HG03565 (cell line): ENCODE data around the gene EMCN.
A peak's percentile ranks its signal among the peaks of the same experiment; 100 is the strongest.
"Not testable (repeated sequence)": the region's sequence is repeated elsewhere in the genome, so short reads cannot be mapped to it uniquely, and the experiment has no call there.

Experiments
- ATAC-seq: cut with Tn5 transposase; IDR thresholded peaks from one replicate; pipeline ENCODE4 v1.9.1; 2021; ENCODE audit warnings: mild to moderate bottlenecking, moderate library complexity; ENCODE audit not compliant: unreplicated experiment

The EMCN gene, protein sequence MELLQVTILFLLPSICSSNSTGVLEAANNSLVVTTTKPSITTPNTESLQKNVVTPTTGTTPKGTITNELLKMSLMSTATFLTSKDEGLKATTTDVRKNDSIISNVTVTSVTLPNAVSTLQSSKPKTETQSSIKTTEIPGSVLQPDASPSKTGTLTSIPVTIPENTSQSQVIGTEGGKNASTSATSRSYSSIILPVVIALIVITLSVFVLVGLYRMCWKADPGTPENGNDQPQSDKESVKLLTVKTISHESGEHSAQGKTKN

DNA sequence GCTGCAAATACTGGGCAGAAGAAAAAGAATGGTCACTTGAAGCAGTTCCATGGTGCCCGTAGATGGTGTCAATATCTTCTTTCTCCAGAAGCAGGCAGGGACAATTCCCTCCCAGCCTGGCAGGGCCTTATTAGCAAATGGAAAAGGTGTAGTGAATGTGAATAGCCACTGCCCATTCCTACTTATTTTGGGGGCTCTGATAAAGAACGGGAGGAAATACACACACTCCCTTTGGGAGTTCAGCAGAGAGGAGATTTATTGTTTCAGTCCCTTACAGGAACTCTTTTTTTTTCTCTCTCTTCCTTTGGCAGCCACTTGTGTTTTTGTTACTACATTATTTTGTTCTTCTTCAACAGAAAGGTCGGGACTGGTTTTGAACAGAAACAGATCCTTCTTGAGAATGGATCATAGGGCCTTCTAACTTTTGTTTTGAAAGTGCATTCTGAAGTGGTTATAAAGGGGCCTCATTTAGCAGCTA is at the start of gene EMCN:
TSS of gene EMCN (minus strand) at position 159 of the 478 bp plus-strand sequence. CDS start at position 51, 108 bp downstream.
- no peak for ATAC-seq

DNA sequence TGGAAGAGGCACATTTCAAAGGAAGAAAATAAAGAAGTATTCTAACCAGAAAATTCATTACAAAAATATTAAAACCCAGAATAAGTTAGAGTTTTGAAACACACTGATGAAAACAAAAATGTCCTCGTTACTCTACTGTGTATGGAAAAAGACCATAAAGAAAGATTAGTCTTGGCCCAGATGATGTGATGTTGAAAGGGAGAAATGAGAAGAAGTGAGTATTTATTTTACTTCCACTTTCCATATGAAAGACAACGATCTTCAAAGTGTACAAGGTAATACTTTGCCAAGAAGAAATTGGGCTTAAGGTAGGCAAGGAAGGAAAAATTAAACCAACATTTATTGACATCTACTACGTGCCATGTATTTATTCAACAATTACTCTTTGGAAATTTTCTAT is 48.6 kb upstream of the EMCN start:
- peak; percentile 36 for ATAC-seq

DNA sequence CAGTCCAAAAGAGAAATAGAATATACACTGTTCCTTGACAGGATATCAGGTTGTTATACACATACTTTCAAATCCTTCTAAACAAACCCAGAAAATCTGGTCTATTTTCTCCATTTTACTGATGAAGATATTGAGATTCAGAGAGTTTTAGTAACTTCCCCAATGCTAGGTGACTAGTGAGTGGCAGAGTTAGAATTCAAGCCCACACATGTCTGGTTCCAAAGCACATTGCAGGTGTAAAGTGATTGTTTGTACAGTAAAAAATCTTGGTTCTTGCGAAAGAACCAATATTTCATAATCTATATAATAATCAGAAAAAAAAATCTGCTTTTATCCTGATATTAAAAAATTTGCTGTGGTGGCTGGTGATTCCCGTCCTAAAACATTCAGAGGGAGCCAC is 39.5 kb upstream of the EMCN start:
- ATAC-seq = no peak

DNA sequence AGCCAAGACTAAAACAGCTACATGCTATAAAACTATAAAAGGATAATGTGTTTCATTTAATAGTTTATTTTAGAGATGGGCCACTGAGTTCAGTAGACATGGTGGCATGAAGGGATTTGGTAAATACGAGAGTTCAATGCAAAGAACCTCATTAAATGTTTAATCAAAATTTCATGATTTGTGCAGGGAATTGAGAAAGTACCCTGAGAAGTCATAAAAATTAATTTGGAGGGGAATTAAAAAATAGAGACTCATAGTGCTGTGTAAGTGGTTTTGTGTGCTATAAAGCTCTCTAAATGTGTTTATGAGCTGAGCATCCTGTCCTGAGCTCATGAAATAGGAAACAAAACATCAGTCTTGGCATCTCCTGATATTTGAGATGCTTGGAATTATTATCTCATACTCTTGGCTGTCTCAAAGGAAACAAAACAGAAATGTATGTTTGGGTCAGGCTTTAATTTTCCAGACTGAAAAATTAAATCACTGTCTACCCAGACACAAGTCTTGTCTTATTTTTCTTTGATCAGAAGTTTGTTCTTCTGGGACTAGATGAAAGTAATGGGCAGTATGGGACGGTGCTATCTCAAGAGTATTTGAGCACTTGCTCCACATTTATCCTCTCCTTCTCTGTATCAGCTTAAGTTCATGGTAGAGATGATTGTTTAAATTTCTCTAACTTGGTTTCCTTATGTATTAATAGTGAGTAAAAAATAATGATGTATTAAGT is 38.0 kb upstream of the EMCN start:
- ATAC-seq = no peak

DNA sequence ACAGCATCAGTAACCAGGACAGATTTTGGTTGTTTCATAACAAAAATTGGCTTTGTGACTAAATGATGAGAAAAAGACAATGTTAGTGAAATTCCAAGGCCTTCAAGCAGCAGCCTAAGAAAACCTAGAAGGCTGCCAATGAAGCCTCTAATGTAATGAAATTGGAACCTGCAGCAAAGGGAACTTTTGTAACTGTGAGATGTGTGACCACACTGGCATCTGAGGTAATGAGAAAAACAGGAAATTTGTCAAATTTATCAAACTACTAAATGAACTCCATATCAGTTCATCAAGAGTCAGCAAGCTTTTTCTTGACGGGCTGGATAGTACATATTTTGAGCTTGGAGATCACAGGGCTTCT is 30.4 kb upstream of the EMCN start:
- no peak for ATAC-seq

DNA sequence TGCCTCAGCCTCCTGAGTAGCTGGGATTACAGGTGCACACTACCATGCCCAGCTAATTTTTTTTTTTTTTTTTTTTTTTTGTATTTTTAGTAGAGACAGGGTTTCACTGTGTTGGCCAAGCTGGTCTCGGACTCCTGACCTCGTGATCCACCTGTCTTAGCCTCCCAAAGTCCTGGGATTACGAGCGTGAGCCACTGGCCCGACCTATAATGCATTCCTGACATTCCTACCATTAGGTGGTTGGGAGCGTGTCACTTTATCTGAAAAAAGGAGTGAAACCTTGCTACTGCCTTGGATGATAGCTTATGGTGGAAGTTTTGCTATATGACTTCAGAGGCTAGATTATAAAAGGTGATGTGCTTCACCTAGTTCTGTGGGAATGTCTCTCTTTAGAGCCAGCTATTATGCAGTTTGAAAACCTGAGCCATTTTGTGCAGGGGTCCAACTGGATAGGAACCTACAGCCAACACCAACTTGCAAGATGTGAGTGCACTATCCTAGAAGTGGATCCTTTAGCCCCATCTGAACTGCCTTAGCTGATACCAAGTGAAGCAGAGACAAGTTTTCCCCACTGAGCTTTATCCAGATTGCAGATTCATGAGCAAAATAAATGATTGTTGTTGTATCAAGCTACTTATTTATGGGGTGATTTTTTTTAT is 29.8 kb upstream of the EMCN start:
- ATAC-seq = no peak

DNA sequence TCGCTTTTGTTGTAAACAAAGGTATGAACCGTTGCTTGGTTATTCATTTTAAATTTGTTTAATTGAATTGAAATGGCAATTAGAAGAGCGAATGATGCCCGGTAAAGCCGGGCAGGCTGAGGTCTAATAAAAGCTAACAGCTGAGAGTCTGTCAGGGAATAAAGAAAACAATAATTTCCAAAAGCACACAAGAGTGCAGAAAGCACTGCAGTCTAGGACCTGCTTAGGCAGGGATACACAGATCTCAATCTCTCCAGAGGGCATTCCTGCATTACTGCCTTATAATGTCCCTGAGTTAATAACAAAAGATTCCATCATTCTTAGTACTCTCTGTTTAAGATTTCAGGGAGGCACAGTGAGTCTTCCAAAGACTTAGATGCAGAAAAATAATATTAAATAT is 27.6 kb upstream of the EMCN start:
- ATAC-seq = no peak

DNA sequence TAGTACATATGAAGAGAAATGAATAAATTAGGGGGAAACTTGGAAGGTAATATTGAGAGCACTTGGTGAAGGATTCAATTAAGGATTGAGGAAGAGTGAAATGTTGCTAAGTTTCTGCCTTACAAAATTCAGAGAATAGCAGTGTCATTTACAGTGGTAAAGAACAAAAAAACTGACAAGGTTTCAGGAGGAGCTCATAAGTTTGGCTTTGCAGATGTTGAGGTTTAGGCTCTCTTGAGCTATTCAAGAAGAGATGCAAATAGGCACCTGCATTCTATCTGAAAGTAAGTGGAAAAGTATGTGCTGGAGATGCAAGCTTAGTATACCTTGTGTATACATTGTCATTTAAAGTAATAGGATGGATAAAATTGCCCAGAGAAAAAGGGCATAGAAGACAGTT is 22.3 kb upstream of the EMCN start:
- no peak for ATAC-seq

DNA sequence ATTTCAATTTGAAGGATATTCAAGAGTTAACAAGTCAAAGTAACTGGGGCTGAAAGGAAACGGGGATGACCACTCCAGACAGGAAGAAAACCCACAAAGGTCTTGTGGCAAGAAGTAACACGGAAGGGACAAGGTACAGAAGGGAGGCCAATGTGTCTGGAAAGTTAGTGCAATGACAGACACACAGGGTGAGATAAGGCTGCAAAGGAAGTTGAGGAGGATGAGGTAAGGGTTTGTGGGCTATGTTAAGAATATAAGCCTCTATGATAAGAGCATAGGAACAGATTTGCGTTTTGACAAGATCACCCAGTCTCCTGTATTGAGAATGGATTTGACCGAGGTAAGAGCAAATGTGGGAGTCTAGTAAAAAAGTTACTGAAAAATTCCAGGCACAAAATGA is 21.9 kb upstream of the EMCN start:
- no peak for ATAC-seq

DNA sequence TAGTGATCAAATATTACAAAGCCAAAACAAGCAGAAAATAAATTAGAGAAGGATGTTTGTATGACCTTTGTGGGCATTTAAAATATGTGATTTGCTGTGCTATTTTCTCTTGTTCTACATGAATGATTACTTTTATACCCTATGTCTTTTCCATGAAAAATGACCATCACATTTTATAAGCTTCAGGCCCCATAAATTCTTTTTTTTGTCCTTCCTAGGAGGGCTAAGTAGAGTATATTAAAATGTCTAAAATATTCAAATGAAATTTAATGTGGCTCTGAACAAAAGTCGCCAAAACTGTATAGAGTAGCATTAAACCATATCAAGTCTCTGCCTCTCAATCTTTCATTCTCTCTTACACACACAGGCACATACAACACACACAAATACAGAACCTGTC is 15.9 kb upstream of the EMCN start:
- no peak for ATAC-seq

DNA sequence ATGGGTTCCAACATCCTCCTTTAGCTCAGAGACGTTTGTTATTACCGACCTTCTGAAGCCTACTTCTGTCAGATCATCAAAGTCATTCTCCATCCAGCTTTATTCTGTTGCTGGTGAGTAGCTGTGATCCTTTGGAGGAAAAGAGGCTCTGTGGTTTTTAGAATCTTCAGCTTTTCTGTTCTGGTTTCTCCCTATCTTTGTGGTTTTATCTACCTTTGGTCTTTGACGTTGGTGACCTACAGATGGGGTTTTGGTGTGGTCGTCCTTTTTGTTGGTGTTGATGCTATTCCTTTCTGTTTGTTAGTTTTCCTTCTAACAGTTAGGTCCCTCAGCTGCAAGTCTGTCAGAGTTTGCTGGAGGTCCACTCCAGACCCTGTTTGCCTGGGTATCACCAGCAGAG is 12.3 kb upstream of the EMCN start:
- ATAC-seq = not testable (repeated sequence)

DNA sequence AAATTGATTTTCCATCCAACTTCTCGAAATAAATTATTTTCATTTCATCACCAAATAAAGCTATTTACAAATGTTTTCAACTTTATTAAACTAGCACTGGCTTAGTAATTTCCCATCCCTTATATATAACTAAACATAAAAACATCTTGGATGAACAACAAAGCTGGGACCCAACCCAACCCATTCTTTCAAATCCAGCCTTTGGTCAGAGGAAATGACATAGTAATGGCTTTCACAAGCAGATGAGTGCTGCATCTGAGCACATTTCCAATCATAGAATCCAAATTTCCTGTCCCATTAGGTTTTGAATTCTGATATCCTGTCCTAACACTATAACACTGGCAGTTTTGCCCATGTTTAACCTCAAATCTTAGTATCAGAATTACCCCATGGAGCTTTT is 7.9 kb upstream of the EMCN start:
- ATAC-seq = no peak

DNA sequence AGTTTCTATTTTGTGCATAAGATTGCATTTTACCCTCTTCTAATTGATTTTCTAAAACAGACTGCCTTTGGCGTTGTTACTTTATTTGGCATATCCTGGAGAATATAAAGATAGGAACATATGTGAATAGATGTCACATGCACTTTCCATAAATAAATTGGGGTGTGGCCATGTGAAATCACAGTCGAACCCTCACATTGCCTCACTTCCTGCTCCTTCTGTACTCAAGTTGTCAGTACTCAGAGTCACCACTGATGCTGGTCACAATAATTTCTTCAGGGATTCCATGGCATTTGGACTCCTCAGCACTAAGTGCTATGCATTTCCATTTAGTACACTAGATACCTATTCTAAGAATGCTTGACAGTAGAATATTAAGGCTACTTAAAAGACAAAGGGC is 1.4 kb upstream of the EMCN start:
- ATAC-seq = no peak

DNA sequence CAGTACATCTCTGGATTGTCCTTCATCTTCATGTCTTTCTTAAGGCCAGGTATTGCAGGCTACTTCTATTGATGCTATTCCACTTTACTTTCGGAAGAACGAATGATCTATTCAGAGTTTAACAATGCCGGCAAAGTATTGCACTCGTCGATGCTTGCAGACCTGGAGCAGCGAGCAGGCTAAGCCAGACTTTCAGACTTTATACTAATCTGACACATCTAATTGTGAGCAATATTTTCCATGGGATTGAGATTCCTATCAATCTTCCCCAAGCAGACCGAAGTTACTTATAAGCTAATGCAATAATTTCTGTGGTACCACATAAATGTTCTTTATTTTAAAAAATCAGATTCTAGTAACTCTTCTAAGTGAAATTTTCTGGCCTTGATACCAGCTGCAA is 1.6 kb downstream of the EMCN start:
- no peak for ATAC-seq

DNA sequence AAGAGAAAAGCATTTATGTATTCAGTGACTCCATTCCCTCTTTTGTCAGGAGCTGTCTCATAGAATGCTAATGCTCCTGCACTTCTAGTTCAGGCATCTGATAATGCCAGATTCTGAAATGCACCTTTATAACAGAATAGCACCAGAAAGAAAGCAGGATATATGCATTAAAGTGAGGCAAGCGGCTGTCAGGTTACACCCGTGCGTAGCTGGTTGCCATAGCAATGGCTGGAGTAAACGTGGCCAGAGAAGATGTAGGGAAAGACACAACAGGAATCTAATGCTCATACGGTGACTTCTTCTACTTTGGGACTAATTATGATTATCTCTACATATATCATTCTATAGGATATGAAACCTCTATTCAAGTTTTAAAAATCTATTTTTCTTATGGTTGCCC is 5.9 kb downstream of the EMCN start:
- no peak for ATAC-seq

DNA sequence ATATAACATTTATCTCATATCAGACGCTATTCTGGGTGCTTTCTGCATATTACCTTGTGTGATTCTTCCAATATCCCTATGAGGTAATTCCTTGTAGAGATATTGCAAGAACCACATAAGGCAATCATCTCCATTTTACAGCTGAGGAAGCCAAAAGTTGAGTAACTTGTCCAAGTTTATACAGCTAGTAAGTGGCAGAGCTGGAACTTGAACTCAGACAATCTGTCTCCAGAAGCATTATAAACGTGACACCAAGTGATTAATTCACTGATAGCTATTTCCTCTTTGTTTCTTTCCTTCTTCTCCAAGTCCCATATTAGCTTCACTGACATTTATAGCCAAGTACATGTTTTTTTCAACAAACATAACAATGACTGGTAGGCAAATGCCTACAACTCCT is 7.3 kb downstream of the EMCN start:
- no peak for ATAC-seq

DNA sequence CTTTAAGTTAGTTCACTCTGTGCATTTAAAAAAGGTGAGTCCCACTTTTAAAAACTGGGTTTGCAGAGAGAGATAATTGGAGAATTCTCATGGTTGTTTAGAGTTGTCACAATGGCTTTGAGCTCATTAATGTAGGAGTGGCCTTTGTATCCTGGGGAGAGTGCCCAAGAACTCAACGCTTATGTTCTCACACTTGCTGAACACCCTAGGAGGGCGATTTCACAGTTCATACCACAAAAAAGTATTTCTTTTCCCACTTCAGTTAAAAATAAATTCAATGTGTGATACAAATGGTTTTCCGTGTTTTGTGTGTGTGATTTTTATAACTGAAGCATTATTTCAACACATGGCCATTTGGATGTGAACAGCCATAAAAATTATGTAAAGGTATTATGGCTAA is 8.4 kb downstream of the EMCN start:
- ATAC-seq = no peak

DNA sequence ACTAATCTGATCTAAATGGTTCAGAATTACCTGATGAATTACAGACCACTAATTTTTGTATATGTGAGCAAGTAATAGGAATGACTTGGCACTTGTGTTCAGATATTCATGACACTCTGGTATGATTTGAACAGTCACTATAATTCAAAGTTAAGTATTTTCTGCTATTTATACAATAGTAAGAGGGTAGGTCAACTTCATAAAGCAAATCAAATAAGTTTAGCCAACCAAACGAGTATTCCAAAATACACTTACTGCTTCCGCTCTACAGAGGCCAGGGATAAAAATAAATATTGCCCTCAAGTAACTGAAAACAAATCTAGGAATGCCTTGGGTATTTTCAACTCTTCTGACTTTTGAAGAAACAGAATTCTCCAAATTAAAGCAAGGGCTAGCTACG is 9.1 kb downstream of the EMCN start:
- no peak for ATAC-seq

DNA sequence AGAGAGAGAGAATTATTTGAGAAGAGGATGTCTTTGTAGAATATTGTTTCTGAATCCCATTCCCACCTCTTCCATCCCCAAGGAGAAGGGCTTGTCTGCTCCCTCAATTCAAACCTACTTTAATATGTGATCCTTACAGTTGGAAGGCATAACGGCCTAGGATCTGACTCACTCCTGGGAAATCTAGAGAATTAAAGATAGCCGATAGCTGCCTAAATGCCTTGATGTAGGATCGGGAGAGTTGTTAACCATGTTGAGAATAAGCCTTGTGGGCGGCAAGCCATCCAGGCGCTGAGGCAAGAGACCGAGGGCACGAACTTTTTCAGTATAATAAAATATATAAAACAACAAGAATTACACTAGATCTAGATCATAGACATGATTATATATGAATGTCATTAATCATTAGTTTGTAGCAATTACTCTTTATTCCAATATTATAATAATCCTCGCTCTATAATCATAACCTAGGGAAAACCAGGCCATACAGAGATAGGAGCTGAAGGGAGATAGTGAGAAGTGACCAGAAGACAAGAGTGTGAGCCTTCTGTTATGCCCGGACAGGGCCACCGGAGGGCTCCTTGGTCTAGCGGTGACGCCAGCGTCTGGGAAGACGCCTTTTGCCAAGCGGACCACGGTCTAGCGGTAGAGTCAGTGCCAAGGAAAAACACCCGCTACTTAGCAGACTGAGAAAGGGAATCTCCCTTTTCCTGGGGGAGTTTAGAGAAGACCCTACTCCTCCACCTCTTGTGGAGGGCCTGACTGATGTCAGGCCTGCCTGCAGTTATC is 13.5 kb downstream of the EMCN start:
- ATAC-seq = no peak

DNA sequence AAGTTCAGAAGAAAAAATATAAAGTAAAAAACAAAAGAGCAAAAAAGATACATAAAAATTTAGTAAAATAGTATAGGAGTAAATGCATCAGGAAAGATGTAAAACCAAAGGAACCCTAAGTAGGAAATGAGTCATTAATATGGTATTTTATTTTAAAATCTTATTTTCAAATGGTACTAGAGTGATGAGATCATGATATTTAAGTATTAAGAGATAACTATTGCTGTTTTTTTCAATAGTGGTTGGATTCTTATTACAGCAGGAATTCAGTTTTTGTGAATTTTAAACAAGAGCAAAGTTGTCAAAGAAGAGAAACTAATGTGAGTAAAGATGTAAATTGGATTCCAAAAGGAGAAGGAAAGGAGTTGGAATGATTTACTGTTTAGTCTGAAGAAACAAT is 20.0 kb downstream of the EMCN start:
- no peak for ATAC-seq

DNA sequence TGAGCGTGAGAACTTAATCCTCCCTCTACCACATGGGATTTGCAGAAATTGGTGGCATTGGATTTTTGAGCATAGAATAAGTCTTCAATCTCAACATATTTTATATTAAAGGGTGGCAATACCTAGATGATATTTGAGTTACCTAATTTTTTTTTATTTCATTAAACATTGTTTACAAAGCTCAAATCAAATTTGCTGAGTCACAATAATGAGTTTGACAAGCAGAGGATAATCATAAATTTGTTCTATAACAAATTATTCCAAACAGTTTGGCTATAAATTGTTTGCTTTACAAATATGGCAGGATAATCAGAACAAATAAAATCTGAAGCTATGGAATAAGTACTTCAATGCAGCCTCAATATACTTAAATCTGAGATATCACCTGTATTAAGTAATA is 22.7 kb downstream of the EMCN start:
- ATAC-seq = no peak
